GM23338 (cell line): ENCODE results near the gene DPT. TPM values are rescaled to one million over a fixed set of nuclear protein-coding genes. Genes with fewer than 3 reads are reported as not detected.

ENCODE experiments used
- ATAC-seq: fragments of 200-7000 bp; cut with Tn5 transposase; 3 replicates; pipeline ENCODE4 v1.9.1; 2020
- DNase-seq: peaks from one replicate; pipeline ENCODE4 v3.0.0-alpha.2; 2015; ENCODE audit warnings: low spot score
- H2AFZ ChIP-seq: fragments of 200-600 bp; sonication (generic); 2 replicates; pipeline ENCODE4 v1.8.0; 2016; ENCODE audit warnings: antibody characterized with exemption, mild to moderate bottlenecking, moderate library complexity
- H3F3A ChIP-seq: fragments of 200-600 bp; sonication (generic); replicated peaks from 2 replicates; pipeline ENCODE4 v1.8.0; 2017; ENCODE audit warnings: antibody characterized with exemption, mixed run types, low read depth
- H3K27ac ChIP-seq: fragments of 200-600 bp; sonication (generic); 2 replicates; pipeline ENCODE4 v1.6.1; 2016; ENCODE audit warnings: low read depth
- H3K27me3 ChIP-seq: fragments of 200-600 bp; sonication (generic); 2 replicates; pipeline ENCODE4 v1.8.0; 2016; ENCODE audit warnings: mild to moderate bottlenecking, mixed run types, moderate library complexity; ENCODE audit not compliant: insufficient read depth
- H3K36me3 ChIP-seq: fragments of 200-600 bp; sonication (generic); 2 replicates; pipeline ENCODE4 v1.8.0; 2016; ENCODE audit warnings: mild to moderate bottlenecking; ENCODE audit not compliant: insufficient read depth
- H3K4me1 ChIP-seq: fragments of 200-600 bp; sonication (generic); 2 replicates; pipeline ENCODE4 v1.8.0; 2016; ENCODE audit warnings: mild to moderate bottlenecking, moderate library complexity; ENCODE audit not compliant: insufficient read depth
- H3K4me2 ChIP-seq: fragments of 200-600 bp; sonication (generic); 2 replicates; pipeline ENCODE4 v1.7.1; 2017; ENCODE audit warnings: mixed run types
- H3K4me3 ChIP-seq: fragments of 200-600 bp; sonication (generic); 2 replicates; pipeline ENCODE4 v1.6.1; 2016; ENCODE audit warnings: mixed run types
- H3K79me2 ChIP-seq: fragments of 200-600 bp; sonication (generic); replicated peaks from 2 replicates; pipeline ENCODE4 v1.8.0; 2017; ENCODE audit warnings: mild to moderate bottlenecking; ENCODE audit not compliant: insufficient read depth
- H3K9me2 ChIP-seq: fragments of 200-600 bp; sonication (generic); 2 replicates; pipeline ENCODE4 v1.8.0; 2017; ENCODE audit not compliant: insufficient read depth
- H4K20me1 ChIP-seq: fragments of 200-600 bp; sonication (generic); replicated peaks from 2 replicates; pipeline ENCODE4 v1.8.0; 2017; ENCODE audit warnings: mild to moderate bottlenecking; ENCODE audit not compliant: insufficient read depth
- H3K27ac Mint-ChIP-seq: 2 replicates; pipeline ENCODE4 v1.8.0; 2020; ENCODE audit warnings: inconsistent platforms, mild to moderate bottlenecking, moderate library complexity, mixed read lengths
- H3K27me3 Mint-ChIP-seq: 3 replicates; pipeline ENCODE4 v1.8.0; 2022; ENCODE audit warnings: low read depth, mild to moderate bottlenecking, moderate library complexity, mixed read lengths, inconsistent platforms; ENCODE audit not compliant: insufficient read depth, poor library complexity
- H3K36me3 Mint-ChIP-seq: 3 replicates; pipeline ENCODE4 v1.8.0; 2021; ENCODE audit warnings: low read depth, mild to moderate bottlenecking, inconsistent platforms, moderate library complexity, mixed read lengths
- H3K4me1 Mint-ChIP-seq: 3 replicates; pipeline ENCODE4 v1.8.0; 2020; ENCODE audit warnings: mild to moderate bottlenecking, inconsistent platforms, mixed read lengths
- H3K4me3 Mint-ChIP-seq: 3 replicates; pipeline ENCODE4 v1.8.0; 2021; ENCODE audit warnings: moderate library complexity, mild to moderate bottlenecking, inconsistent platforms, mixed read lengths
- H3K9me3 Mint-ChIP-seq: 3 replicates; pipeline ENCODE4 v1.8.0; 2020; ENCODE audit warnings: moderate library complexity, mild to moderate bottlenecking, inconsistent platforms, mixed read lengths
- CREB1 ChIP-seq: fragments of 250-450 bp; sonication (Bioruptor Pico); IDR thresholded peaks from 2 replicates; pipeline ENCODE4 v1.5.0; 2020; ENCODE audit warnings: low read depth, mild to moderate bottlenecking, moderate library complexity
- EZH2phosphoT487 ChIP-seq: fragments of 200-600 bp; sonication (generic); IDR thresholded peaks from one replicate; pipeline ENCODE4 v1.8.1; 2018; ENCODE audit warnings: antibody characterized with exemption; ENCODE audit not compliant: unreplicated experiment
- JUNB ChIP-seq: IDR thresholded peaks from one replicate; pipeline ENCODE4 v1.6.1; 2016; ENCODE audit warnings: antibody characterized with exemption; ENCODE audit not compliant: unreplicated experiment
- NANOG ChIP-seq: IDR thresholded peaks from 2 replicates; pipeline ENCODE4 v1.6.1; 2016; ENCODE audit warnings: antibody characterized with exemption, borderline replicate concordance
- POLR2AphosphoS5 ChIP-seq: IDR thresholded peaks from 2 replicates; pipeline ENCODE4 v1.6.1; 2016; ENCODE audit warnings: antibody characterized with exemption, low read depth
- REST ChIP-seq: IDR thresholded peaks from one replicate; pipeline ENCODE4 v1.6.1; 2018; ENCODE audit warnings: antibody characterized with exemption; ENCODE audit not compliant: unreplicated experiment
- ZNF114 ChIP-seq: fragments of 250-450 bp; sonication (Bioruptor Pico); IDR thresholded peaks from 2 replicates; pipeline ENCODE4 v1.5.0; 2020; ENCODE audit warnings: mild to moderate bottlenecking, moderate library complexity
- ZNF331 ChIP-seq: fragments of 250-450 bp; sonication (Bioruptor Pico); IDR thresholded peaks from 2 replicates; pipeline ENCODE4 v1.5.0; 2020; ENCODE audit warnings: low read depth, mild to moderate bottlenecking, moderate library complexity
- ZNF462 ChIP-seq: fragments of 250-450 bp; sonication (Bioruptor Pico); IDR thresholded peaks from 2 replicates; pipeline ENCODE4 v1.5.0; 2020; ENCODE audit warnings: mild to moderate bottlenecking, moderate library complexity
- polyA plus RNA-seq: library from polyadenylated mRNA; unstranded; fragments of >200 nt; fragmentation: Nextera tagmentation; extraction: Ambion mirVana; gene quantifications from 2 replicates; pipeline ENCODE4 v1.2.1, GENCODE V29; 2016
- total RNA-seq: library from RNA; depleted of rRNA; stranded (reverse); fragments of >200 nt; shearing (Covaris generic); gene quantifications from 2 replicates; pipeline ENCODE4 v1.2.3, GENCODE V29; 2014

Gene DPT
- total and polyA plus RNA-seq, 2 experiments from 2014 or later = not detected

- no peaks in the 10 kb centered on the region for H3K27me3 Mint-ChIP-seq
- no peaks in the 10 kb centered on the region for H3K9me3 Mint-ChIP-seq
- no peaks in the 10 kb centered on the region for H3K4me1 Mint-ChIP-seq
- Histone ChIP-seq H2AFZ (no peak overlapping the region), H3K4me2 (no peak overlapping the region), H3K27me3 (no peaks in the 10 kb centered on the region), H3K79me2 (no peaks in the 10 kb centered on the region), H3K36me3 (no peaks in the 10 kb centered on the region), H4K20me1 (no peaks in the 10 kb centered on the region), H3K27ac (no peak overlapping the region), H3K4me3 (no peak overlapping the region), H3F3A (no peaks in the 10 kb centered on the region), H3K4me1 (no peaks in the 10 kb centered on the region), H3K9me2 (peaks cover 5% of the 10 kb centered on the region; the same call in 1 of the 2 replicates)
- no peak overlapping the region for H3K4me3 Mint-ChIP-seq
- DNase-seq = no peak
- ATAC-seq = no peak
- TF ChIP-seq ZNF114 (CRISPR knock-in tag) (no peak), EZH2phosphoT487 (no peak), POLR2AphosphoS5 (no peak)
- no peaks in the 10 kb centered on the region for H3K36me3 Mint-ChIP-seq
- no peak overlapping the region for H3K27ac Mint-ChIP-seq
Observed at GRCh38 chr1:168742386-168742785, 13.4 kb upstream of the DPT start.

- no peaks in the 10 kb centered on the region for H3K36me3 ChIP-seq
Observed at GRCh38 chr1:168739908-168740307, 10.9 kb upstream of the DPT start.

More at GRCh38 chr1:168739908-168740307, 10.9 kb upstream of the DPT start:
- H2AFZ ChIP-seq = no peak overlapping the region
- no peaks in the 10 kb centered on the region for H3K9me3 Mint-ChIP-seq
- H3K27ac ChIP-seq = no peak overlapping the region
- H3K4me1 Mint-ChIP-seq = no peaks in the 10 kb centered on the region
- TF ChIP-seq JUNB = no peak
- TF ChIP-seq REST = no peak
- TF ChIP-seq NANOG = no peak
- no peak for TF ChIP-seq ZNF462 (CRISPR knock-in tag)
- TF ChIP-seq POLR2AphosphoS5 = no peak
- no peak for TF ChIP-seq ZNF331 (CRISPR knock-in tag)
- TF ChIP-seq EZH2phosphoT487 = no peak
- TF ChIP-seq CREB1 = no peak
- no peak overlapping the region for H3K4me3 Mint-ChIP-seq
- ATAC-seq (no peak), DNase-seq (no peak)
- H3K4me3 ChIP-seq = no peak overlapping the region
- no peak overlapping the region for H3K27ac Mint-ChIP-seq
- no peaks in the 10 kb centered on the region for H3K36me3 Mint-ChIP-seq
- H3K4me2 ChIP-seq = no peak overlapping the region
- no peaks in the 10 kb centered on the region for H3F3A ChIP-seq
- H3K27me3 Mint-ChIP-seq = peaks cover 1% of the 10 kb centered on the region
- H3K9me2 ChIP-seq = peaks cover 5% of the 10 kb centered on the region; the same call in 1 of the 2 replicates
- H4K20me1 ChIP-seq = no peaks in the 10 kb centered on the region
- no peaks in the 10 kb centered on the region for H3K79me2 ChIP-seq
- no peaks in the 10 kb centered on the region for H3K4me1 ChIP-seq
- H3K27me3 ChIP-seq = no peaks in the 10 kb centered on the region
